GM18507 (cell line): ENCODE data around the gene WIPF3.
"Not testable (repeated sequence)": the region's sequence is repeated elsewhere in the genome, so short reads cannot be mapped to it uniquely, and the experiment has no call there.

Experiments used
- DNase-seq: peaks from one replicate; pipeline ENCODE4 v3.0.0; 2011; ENCODE audit warnings: low read depth; ENCODE audit not compliant: insufficient read length; ENCODE audit errors: extremely low spot score
- FAIRE-seq: peaks from 2 replicates; lab custom pipeline; 2011; peaks lifted over from hg19 to GRCh38; lab: Jason Lieb, UNC

WIPF3 gene

GRCh38 chr7:29929018-29929807, 122.9 kb downstream of the WIPF3 start:
- FAIRE-seq, result no peak
- no peak for DNase-seq

GRCh38 chr7:29935111-29935510, 128.8 kb downstream of the WIPF3 start:
- DNase-seq, result no peak
- no peak for FAIRE-seq

GRCh38 chr7:29937132-29937531, 130.8 kb downstream of the WIPF3 start:
- FAIRE-seq (no peak), DNase-seq (no peak)

- no peak for FAIRE-seq
- DNase-seq, result no peak
Observed at GRCh38 chr7:29940199-29940598, 133.9 kb downstream of the WIPF3 start.

- no peak for DNase-seq
- FAIRE-seq, result no peak
Observed at GRCh38 chr7:29945259-29945809, 139.0 kb downstream of the WIPF3 start.

GRCh38 chr7:29946428-29947186, 140.3 kb downstream of the WIPF3 start:
- no peak for FAIRE-seq
- DNase-seq, result no peak

GRCh38 chr7:29948587-29948986, 142.3 kb downstream of the WIPF3 start:
- DNase-seq (no peak), FAIRE-seq (no peak)

GRCh38 chr7:29950480-29950879, 144.2 kb downstream of the WIPF3 start:
- FAIRE-seq, result no peak
- no peak for DNase-seq

GRCh38 chr7:29951206-29951605, 144.9 kb downstream of the WIPF3 start:
- FAIRE-seq (no peak), DNase-seq (no peak)

GRCh38 chr7:29953726-29954347, 147.5 kb downstream of the WIPF3 start:
- FAIRE-seq (no peak), DNase-seq (no peak)

- DNase-seq (no peak), FAIRE-seq (no peak)
Observed at GRCh38 chr7:29955075-29955792, 148.9 kb downstream of the WIPF3 start.

- peak; percentile 17 for DNase-seq
- FAIRE-seq, result peak; percentile 77
Observed at GRCh38 chr7:29955799-29956486, 149.6 kb downstream of the WIPF3 start.

- FAIRE-seq (no peak), DNase-seq (no peak)
Observed at GRCh38 chr7:29956487-29956836, 150.2 kb downstream of the WIPF3 start.

- FAIRE-seq, result no peak
Observed at GRCh38 chr7:29957521-29958310, 151.4 kb downstream of the WIPF3 start.

GRCh38 chr7:29958667-29959358, 152.5 kb downstream of the WIPF3 start:
- no peak for FAIRE-seq
- DNase-seq, result no peak

More at GRCh38 chr7:29957521-29958310, 151.4 kb downstream of the WIPF3 start:
- DNase-seq, result no peak

GRCh38 chr7:29961611-29962010, 155.3 kb downstream of the WIPF3 start:
- not testable (repeated sequence) for DNase-seq, FAIRE-seq

GRCh38 chr7:29962035-29962434, 155.7 kb downstream of the WIPF3 start:
- no peak for FAIRE-seq

GRCh38 chr7:29965030-29965429, 158.7 kb downstream of the WIPF3 start:
- FAIRE-seq (no peak), DNase-seq (no peak)

More at GRCh38 chr7:29962035-29962434, 155.7 kb downstream of the WIPF3 start:
- no peak for DNase-seq
